HG03159 (cell line): ENCODE data around the gene TUT1.
"Not testable (repeated sequence)": the region's sequence is repeated elsewhere in the genome, so short reads cannot be mapped to it uniquely, and the experiment has no call there.

Source experiments
- ATAC-seq: cut with Tn5 transposase; IDR thresholded peaks from one replicate; pipeline ENCODE4 v1.9.1; 2021; ENCODE audit warnings: mild to moderate bottlenecking, moderate library complexity; ENCODE audit not compliant: unreplicated experiment

Gene TUT1

GRCh38 chr11:62580959-62581715 lies 10.2 kb downstream of the TUT1 start:
- ATAC-seq: no peak

GRCh38 chr11:62579252-62579651 lies 12.1 kb downstream of the TUT1 start:
- ATAC-seq: no peak

GRCh38 chr11:62578541-62578940 lies 12.8 kb downstream of the TUT1 start:
- ATAC-seq: no peak

- ATAC-seq: no peak
Measured at GRCh38 chr11:62577046-62577714, 14.1 kb downstream of the TUT1 start.

- no peak for ATAC-seq
Measured at GRCh38 chr11:62575837-62576236, 15.5 kb downstream of the TUT1 start.

- ATAC-seq: no peak
Measured at GRCh38 chr11:62575156-62575555, 16.2 kb downstream of the TUT1 start.

- peak; percentile 10 for ATAC-seq
Measured at GRCh38 chr11:62574363-62575071, 16.8 kb downstream of the TUT1 start.

- ATAC-seq: peak; percentile 82
Measured at GRCh38 chr11:62573592-62574362, 17.5 kb downstream of the TUT1 start, which contains the start of gene EEF1G. Gene EEF1G (minus strand): TSS chr11:62573891. CDS start chr11:62573842, 49 bp downstream.

- ATAC-seq: no peak
Measured at GRCh38 chr11:62573006-62573591, 18.2 kb downstream of the TUT1 start.

GRCh38 chr11:62572431-62572830 lies 18.9 kb downstream of the TUT1 start:
- ATAC-seq: no peak

- ATAC-seq: not testable (repeated sequence)
Measured at GRCh38 chr11:62571493-62571892, 19.8 kb downstream of the TUT1 start.

GRCh38 chr11:62570903-62571302 lies 20.4 kb downstream of the TUT1 start:
- not testable (repeated sequence) for ATAC-seq

GRCh38 chr11:62569611-62570010 lies 21.7 kb downstream of the TUT1 start:
- no peak for ATAC-seq

- ATAC-seq: no peak
Measured at GRCh38 chr11:62567018-62567633, 24.2 kb downstream of the TUT1 start.

- ATAC-seq: no peak
Measured at GRCh38 chr11:62566247-62566646, 25.1 kb downstream of the TUT1 start.

- no peak for ATAC-seq
Measured at GRCh38 chr11:62565100-62565802, 26.1 kb downstream of the TUT1 start.

GRCh38 chr11:62561677-62562230 lies 29.6 kb downstream of the TUT1 start:
- ATAC-seq: not testable (repeated sequence)

- no peak for ATAC-seq
Measured at GRCh38 chr11:62560566-62561103, 30.7 kb downstream of the TUT1 start.

- not testable (repeated sequence) for ATAC-seq
Measured at GRCh38 chr11:62559626-62560025, 31.7 kb downstream of the TUT1 start.
